D721Med (cell line): ENCODE measurements around the gene ATP7B.

Experiments used
- DNase-seq: peaks from one replicate; pipeline ENCODE4 v3.0.0; 2011; ENCODE audit warnings: low spot score; ENCODE audit not compliant: insufficient read length
- FAIRE-seq: peaks from 2 replicates; lab custom pipeline; 2011; peaks lifted over from hg19 to GRCh38; lab: Jason Lieb, UNC
- CTCF ChIP-seq: IDR thresholded peaks from 2 replicates; pipeline ENCODE4 v1.5.1; 2012; ENCODE audit warnings: mild to moderate bottlenecking, control low read depth; ENCODE audit not compliant: insufficient read depth; ENCODE audit errors: missing control alignments

ATP7B gene

GRCh38 chr13:51958217-51958547, 53.1 kb downstream of the ATP7B start:
- DNase-seq (no peak), FAIRE-seq (no peak)
- TF ChIP-seq CTCF = no peak

GRCh38 chr13:51957377-51958216, 53.7 kb downstream of the ATP7B start:
- DNase-seq (no peak), FAIRE-seq (no peak)
- no peak for TF ChIP-seq CTCF

GRCh38 chr13:51956717-51957116, 54.5 kb downstream of the ATP7B start:
- FAIRE-seq (no peak), DNase-seq (no peak)
- no peak for TF ChIP-seq CTCF

GRCh38 chr13:51955816-51956603, 55.2 kb downstream of the ATP7B start:
- no peak for TF ChIP-seq CTCF
- FAIRE-seq (no peak), DNase-seq (no peak)

- DNase-seq = no peak
- FAIRE-seq = no peak
- no peak for TF ChIP-seq CTCF
Measured at GRCh38 chr13:51955281-51955771, 55.9 kb downstream of the ATP7B start.

GRCh38 chr13:51953347-51954195, 57.7 kb downstream of the ATP7B start:
- DNase-seq = no peak
- no peak for FAIRE-seq
- no peak for TF ChIP-seq CTCF
